Measurements from ENCODE around the gene HS6ST3.

GRCh38 chr13:96082640-96083039 lies 7.3 kb upstream of the HS6ST3 start:
- TF ChIP-seq CTCF (IDR thresholded peaks at IDR 0.05) = no peak
- no peak for TF ChIP-seq POLR2AphosphoS5 (IDR thresholded peaks at IDR 0.05)

Measured in upper lobe of left lung (tissue), 4 donors.